ENCODE results near the gene ODF2.
"Not testable (repeated sequence)": the region's sequence is repeated elsewhere in the genome, so short reads cannot be mapped to it uniquely, and the experiment has no call there.

The ODF2 gene

GRCh38 chr9:128455849-128456612 lies at the start of gene ODF2:
Gene ODF2, plus strand, starts transcription at chr9:128456006. Its CDS starts 86 bp downstream, at chr9:128456092.
- peak; percentile 73 to 99 (median 95) for DNase-seq

GRCh38 chr9:128406848-128407391 lies 48.9 kb upstream of the ODF2 start:
- DNase-seq, result peak in 2 of 56 donors; percentile 25

- peak in 53 of 56 donors; percentile 34 to 93 (median 78) for DNase-seq
These were observed 46.8 kb upstream of the ODF2 start for GRCh38 chr9:128408963-128409431.

- DNase-seq, result no peak
These were observed 46.4 kb upstream of the ODF2 start for GRCh38 chr9:128409450-128409849.

- peak in 25 of 56 donors; percentile 21 to 69 (median 47) for DNase-seq
These were observed 45.8 kb upstream of the ODF2 start for GRCh38 chr9:128409978-128410377.

- peak in 18 of 56 donors; percentile 27 to 66 (median 52) for DNase-seq
These were observed 44.3 kb upstream of the ODF2 start for GRCh38 chr9:128411364-128412119.

GRCh38 chr9:128412120-128412790 lies 43.6 kb upstream of the ODF2 start:
- peak in 55 of 56 donors; percentile 44 to 97 (median 81) for DNase-seq

GRCh38 chr9:128413728-128414127 lies 42.1 kb upstream of the ODF2 start:
- not testable (repeated sequence) for DNase-seq

GRCh38 chr9:128414461-128414860 lies 41.3 kb upstream of the ODF2 start:
- DNase-seq, result no peak

GRCh38 chr9:128415281-128415680 lies 40.5 kb upstream of the ODF2 start:
- DNase-seq, result no peak

GRCh38 chr9:128416014-128416413 lies 39.8 kb upstream of the ODF2 start:
- no peak for DNase-seq

- peak in 1 of 56 donors; percentile 20 for DNase-seq
These were observed 39.3 kb upstream of the ODF2 start for GRCh38 chr9:128416432-128417019.

- DNase-seq, result peak in 9 of 56 donors; percentile 15 to 45 (median 31)
These were observed 36.5 kb upstream of the ODF2 start for GRCh38 chr9:128419061-128419925.

- DNase-seq, result peak in 34 of 56 donors; percentile 25 to 78 (median 51)
These were observed 35.7 kb upstream of the ODF2 start for GRCh38 chr9:128420060-128420650.

- peak in 32 of 56 donors; percentile 17 to 78 (median 47) for DNase-seq
These were observed 34.9 kb upstream of the ODF2 start, which contains the start of gene CERCAM for GRCh38 chr9:128420651-128421481. Gene CERCAM, plus strand, starts transcription at chr9:128420857. Its CDS starts 21 bp downstream, at chr9:128420878.

GRCh38 chr9:128421482-128421996 lies 34.3 kb upstream of the ODF2 start:
- DNase-seq, result no peak

GRCh38 chr9:128422022-128422782 lies 33.6 kb upstream of the ODF2 start:
- not testable (repeated sequence) for DNase-seq

Data from amygdala (tissue), 56 donors.